GM12891 (cell line): Measurements from ENCODE around the gene TREX2.

Experiments used
- PAX5 ChIP-seq: IDR thresholded peaks from 2 replicates; pipeline ENCODE4 v1.6.1; 2011; ENCODE audit warnings: low read length, moderate library complexity, mild to moderate bottlenecking; ENCODE audit not compliant: insufficient read depth, severe bottlenecking
- POLR2A ChIP-seq: IDR thresholded peaks from 2 replicates; pipeline ENCODE4 v1.6.1; 2011; ENCODE audit warnings: low read depth, low read length, control low read depth
- POLR2AphosphoS5 ChIP-seq: IDR thresholded peaks from 2 replicates; pipeline ENCODE4 v1.6.1; 2011; ENCODE audit warnings: low read depth, low read length, control low read depth
- POU2F2 ChIP-seq: IDR thresholded peaks from 2 replicates; pipeline ENCODE4 v1.6.1; 2011; ENCODE audit warnings: low read depth, mild to moderate bottlenecking, control low read depth, low read length, moderate library complexity
- SPI1 ChIP-seq: IDR thresholded peaks from 2 replicates; pipeline ENCODE4 v1.6.1; 2011; ENCODE audit warnings: low read depth, low read length, control low read depth
- TAF1 ChIP-seq: IDR thresholded peaks from 2 replicates; pipeline ENCODE4 v1.6.1; 2011; ENCODE audit warnings: low read depth, low read length, control low read depth

DNA sequence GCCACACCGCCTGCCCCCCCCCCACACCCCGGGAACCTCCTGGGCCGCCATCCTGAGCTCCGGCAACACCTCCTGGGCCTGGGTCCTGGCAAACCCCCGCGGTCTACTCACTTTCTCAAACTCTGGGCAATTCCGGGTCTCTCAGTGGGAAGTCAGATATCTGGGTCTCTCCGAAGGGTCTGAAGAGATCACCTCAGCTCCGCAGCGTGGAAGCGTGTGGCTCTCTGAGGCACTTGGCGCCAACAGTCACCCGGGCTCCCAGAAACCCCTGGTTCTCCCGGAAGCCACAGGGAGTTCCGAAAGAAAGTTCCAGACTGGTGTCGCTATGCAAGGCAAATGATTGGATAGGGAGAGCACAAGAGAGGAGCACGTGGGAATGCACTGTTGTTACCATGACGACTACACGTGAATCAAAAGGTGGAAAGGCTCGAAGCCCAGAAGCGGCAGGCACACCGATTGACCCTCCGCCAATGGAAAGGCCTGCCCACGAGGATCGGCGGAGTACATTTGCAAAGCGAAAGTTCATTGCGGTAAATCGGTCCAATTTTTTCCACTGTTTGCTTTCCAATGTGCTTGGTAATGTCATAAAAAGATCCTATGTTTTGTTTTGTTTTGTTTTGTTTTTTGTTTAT is 44.6 kb downstream of the TREX2 start, which contains the start of gene PNMA6E:
- TF ChIP-seq SPI1 (no peak), POLR2AphosphoS5 (no peak), POLR2A (no peak), TAF1 (no peak), PAX5 (no peak), POU2F2 (no peak)
